Measurements from ENCODE around the gene PBX3. TPM values are rescaled to one million over a fixed set of nuclear protein-coding genes. Genes with fewer than 3 reads are reported as not detected.

Gene PBX3
- total and polyA plus RNA-seq, 10 of the 15 experiments (the other 5 are each of a cell fraction or from before 2014, with no cell fraction given): 6.7 to 146 (median 22.2) TPM

- TF ChIP-seq ZBTB11 (CRISPR knock-in tag; IDR thresholded peaks at IDR 0.05) (no peak), ZNF622 (IDR thresholded peaks at IDR 0.05) (no peak)
These were observed 114.4 kb downstream of the PBX3 start (continued) for GRCh38 chr9:125861405-125862058.

GRCh38 chr9:125863923-125864322, 116.8 kb downstream of the PBX3 start:
- ChIA-PET RAD21 (ENCODE audit: unreplicated experiment) (no interaction called here), POLR2A (interaction anchor here (0.5 kb wide), 1 partner anchor 29 kb away, joined by 5 read pairs; no protein-coding TSS in a partner anchor), SMC1A (ENCODE audit: uncharacterized antibody, unreplicated experiment) (no interaction called here), CTCF (no interaction called here)
- intact Hi-C loops (cut with micrococcal nuclease; ENCODE audit: unreplicated experiment): no loop called here
- ATAC-seq (no peak), FAIRE-seq (no peak), DNase-seq (ENCODE audit: low read depth, low spot score) (no peak)
- TF ChIP-seq IRF3 (IDR thresholded peaks at IDR 0.05) (no peak), YBX1 (IDR thresholded peaks at IDR 0.05) (no peak), IKZF2 (IDR thresholded peaks at IDR 0.05) (no peak), CTCF (IDR thresholded peaks at IDR 0.05 in 2 of 3, conservative IDR thresholded peaks at IDR 0.05 in 1 of 3; ENCODE audit: control insufficient read depth in 2 of 3, extremely low read depth in 1 of 3, insufficient read depth in 1 of 3, low read depth in 3 of 3, low read length in 3 of 3) (no peak), ZNF622 (IDR thresholded peaks at IDR 0.05) (no peak), CHD1 (IDR thresholded peaks at IDR 0.05; ENCODE audit: low read depth, low read length) (no peak), SMAD1 (IDR thresholded peaks at IDR 0.05; ENCODE audit: low read depth, partially characterized antibody) (no peak), RBBP5 (conservative IDR thresholded peaks at IDR 0.05) (no peak)
- no peak overlapping the region for H2AFZ ChIP-seq (ENCODE audit: control insufficient read depth, low read depth, low read length)
- H3K79me2 ChIP-seq (ENCODE audit: control insufficient read depth, insufficient read depth, low read length): peaks cover 6% of the 10 kb centered on the region
- 44% methylated on average over 1 of the region's 1 CpG for WGBS (ENCODE audit: insufficient coverage, insufficient replicate concordance, low lambda C conversion rate, missing lambda C conversion rate)
- H3K36me3 ChIP-seq (ENCODE audit: control insufficient read depth in 2 of 2, insufficient read depth in 2 of 2, low read length in 1 of 2): peaks cover 0 to 1% of the 10 kb centered on the region in 2 experiments; a peak in 2 of 4 replicates
- BruUV-seq (replicated peaks): no TSS peak
- H3K9ac ChIP-seq (ENCODE audit: control insufficient read depth, insufficient read depth, low read length): no peak overlapping the region
- H4K20me1 ChIP-seq (ENCODE audit: control insufficient read depth, insufficient read depth): no peaks in the 10 kb centered on the region
- no peaks in the 10 kb centered on the region for H3K27me3 ChIP-seq (replicated peaks in 1 of 2; ENCODE audit: control insufficient read depth in 2 of 2, insufficient read depth in 2 of 2, low read length in 1 of 2)
- no peak overlapping the region for H3K4me2 ChIP-seq (ENCODE audit: control insufficient read depth, insufficient read depth)
- in situ Hi-C loops (cut with MboI): no loop called here
- H3K4me1 ChIP-seq (ENCODE audit: control insufficient read depth, insufficient read depth, low read length): no peaks in the 10 kb centered on the region
- no peak overlapping the region for H3K4me3 ChIP-seq
- no peak overlapping the region for H3K27ac ChIP-seq (ENCODE audit: control insufficient read depth, insufficient read depth)
- no peaks in the 10 kb centered on the region; the same call in 2 of the 3 replicates for H3K9me3 ChIP-seq (replicated peaks; ENCODE audit: control insufficient read depth, insufficient read depth, low read length)
